ENCODE results near the gene OSMR.

Gene OSMR

DNA sequence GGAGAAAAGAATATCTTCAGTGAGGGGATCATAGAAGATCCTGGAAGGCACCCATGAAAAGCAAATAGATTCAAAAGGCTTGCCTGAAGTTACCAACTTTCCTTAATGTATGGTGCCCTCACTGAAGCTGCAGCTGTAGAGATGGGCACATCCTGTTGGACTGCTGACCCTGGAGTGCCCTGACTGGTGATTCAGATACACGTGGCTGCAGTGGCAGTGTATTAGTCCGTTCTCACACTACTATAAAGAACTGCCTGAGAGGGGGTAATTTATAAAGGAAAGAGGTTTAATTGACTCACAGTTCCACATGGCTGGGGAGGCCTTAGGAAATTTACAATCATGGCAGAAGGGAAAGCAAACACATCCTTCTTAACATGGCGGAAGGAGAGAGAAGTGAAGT lies 80.3 kb downstream of the OSMR start (continued):
- TF ChIP-seq KLF1 (tag by site-specific recombination; IDR thresholded peaks at IDR 0.05) (no peak), SP7 (tag by site-specific recombination; IDR thresholded peaks at IDR 0.05) (no peak), ZNF514 (tag by site-specific recombination; IDR thresholded peaks at IDR 0.05) (no peak), SETDB1 (IDR thresholded peaks at IDR 0.05; ENCODE audit: insufficient read length, low read length) (no peak)
- TF ChIP-seq, protein P1, sequence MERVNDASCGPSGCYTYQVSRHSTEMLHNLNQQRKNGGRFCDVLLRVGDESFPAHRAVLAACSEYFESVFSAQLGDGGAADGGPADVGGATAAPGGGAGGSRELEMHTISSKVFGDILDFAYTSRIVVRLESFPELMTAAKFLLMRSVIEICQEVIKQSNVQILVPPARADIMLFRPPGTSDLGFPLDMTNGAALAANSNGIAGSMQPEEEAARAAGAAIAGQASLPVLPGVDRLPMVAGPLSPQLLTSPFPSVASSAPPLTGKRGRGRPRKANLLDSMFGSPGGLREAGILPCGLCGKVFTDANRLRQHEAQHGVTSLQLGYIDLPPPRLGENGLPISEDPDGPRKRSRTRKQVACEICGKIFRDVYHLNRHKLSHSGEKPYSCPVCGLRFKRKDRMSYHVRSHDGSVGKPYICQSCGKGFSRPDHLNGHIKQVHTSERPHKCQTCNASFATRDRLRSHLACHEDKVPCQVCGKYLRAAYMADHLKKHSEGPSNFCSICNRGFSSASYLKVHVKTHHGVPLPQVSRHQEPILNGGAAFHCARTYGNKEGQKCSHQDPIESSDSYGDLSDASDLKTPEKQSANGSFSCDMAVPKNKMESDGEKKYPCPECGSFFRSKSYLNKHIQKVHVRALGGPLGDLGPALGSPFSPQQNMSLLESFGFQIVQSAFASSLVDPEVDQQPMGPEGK (tag by site-specific recombination; IDR thresholded peaks at IDR 0.05) = no peak
- TF ChIP-seq, protein P2, sequence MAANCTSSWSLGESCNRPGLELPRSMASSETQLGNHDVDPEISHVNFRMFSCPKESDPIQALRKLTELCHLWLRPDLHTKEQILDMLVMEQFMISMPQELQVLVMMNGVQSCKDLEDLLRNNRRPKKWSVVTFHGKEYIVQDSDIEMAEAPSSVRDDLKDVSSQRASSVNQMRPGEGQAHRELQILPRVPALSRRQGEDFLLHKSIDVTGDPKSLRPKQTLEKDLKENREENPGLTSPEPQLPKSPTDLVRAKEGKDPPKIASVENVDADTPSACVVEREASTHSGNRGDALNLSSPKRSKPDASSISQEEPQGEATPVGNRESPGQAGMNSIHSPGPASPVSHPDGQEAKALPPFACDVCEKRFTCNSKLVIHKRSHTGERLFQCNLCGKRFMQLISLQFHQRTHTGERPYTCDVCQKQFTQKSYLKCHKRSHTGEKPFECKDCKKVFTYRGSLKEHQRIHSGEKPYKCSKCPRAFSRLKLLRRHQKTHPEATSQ (tag by site-specific recombination; IDR thresholded peaks at IDR 0.05) = no peak
- TF ChIP-seq, protein P3, sequence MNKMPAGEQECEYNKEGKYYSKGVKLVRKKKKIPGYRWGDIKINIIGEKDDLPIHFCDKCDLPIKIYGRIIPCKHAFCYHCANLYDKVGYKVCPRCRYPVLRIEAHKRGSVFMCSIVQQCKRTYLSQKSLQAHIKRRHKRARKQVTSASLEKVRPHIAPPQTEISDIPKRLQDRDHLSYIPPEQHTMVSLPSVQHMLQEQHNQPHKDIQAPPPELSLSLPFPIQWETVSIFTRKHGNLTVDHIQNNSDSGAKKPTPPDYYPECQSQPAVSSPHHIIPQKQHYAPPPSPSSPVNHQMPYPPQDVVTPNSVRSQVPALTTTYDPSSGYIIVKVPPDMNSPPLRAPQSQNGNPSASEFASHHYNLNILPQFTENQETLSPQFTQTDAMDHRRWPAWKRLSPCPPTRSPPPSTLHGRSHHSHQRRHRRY (tag by site-specific recombination; IDR thresholded peaks at IDR 0.05) = no peak
- TF ChIP-seq, protein P4, sequence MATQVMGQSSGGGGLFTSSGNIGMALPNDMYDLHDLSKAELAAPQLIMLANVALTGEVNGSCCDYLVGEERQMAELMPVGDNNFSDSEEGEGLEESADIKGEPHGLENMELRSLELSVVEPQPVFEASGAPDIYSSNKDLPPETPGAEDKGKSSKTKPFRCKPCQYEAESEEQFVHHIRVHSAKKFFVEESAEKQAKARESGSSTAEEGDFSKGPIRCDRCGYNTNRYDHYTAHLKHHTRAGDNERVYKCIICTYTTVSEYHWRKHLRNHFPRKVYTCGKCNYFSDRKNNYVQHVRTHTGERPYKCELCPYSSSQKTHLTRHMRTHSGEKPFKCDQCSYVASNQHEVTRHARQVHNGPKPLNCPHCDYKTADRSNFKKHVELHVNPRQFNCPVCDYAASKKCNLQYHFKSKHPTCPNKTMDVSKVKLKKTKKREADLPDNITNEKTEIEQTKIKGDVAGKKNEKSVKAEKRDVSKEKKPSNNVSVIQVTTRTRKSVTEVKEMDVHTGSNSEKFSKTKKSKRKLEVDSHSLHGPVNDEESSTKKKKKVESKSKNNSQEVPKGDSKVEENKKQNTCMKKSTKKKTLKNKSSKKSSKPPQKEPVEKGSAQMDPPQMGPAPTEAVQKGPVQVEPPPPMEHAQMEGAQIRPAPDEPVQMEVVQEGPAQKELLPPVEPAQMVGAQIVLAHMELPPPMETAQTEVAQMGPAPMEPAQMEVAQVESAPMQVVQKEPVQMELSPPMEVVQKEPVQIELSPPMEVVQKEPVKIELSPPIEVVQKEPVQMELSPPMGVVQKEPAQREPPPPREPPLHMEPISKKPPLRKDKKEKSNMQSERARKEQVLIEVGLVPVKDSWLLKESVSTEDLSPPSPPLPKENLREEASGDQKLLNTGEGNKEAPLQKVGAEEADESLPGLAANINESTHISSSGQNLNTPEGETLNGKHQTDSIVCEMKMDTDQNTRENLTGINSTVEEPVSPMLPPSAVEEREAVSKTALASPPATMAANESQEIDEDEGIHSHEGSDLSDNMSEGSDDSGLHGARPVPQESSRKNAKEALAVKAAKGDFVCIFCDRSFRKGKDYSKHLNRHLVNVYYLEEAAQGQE (tag by site-specific recombination; IDR thresholded peaks at IDR 0.05) = no peak

DNA sequence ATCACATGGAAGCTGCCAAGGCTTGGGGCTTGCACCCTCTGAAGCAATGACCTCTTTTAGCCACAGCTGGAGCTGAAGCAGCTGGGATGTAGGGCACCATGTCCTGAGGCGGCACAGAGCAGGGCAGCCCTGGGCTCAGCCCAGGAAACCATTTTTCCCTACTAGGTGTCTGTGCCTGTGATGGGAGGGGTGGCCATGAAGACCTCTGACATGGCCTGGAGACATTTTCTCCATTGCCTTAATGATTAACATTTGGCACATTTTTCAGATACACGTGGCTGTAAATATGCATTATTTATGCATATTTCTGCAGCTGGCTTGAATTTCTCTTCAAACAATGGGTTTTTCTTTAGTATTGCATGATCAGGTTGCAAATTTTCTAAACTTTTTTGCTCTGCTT lies 81.7 kb downstream of the OSMR start:
- Histone ChIP-seq H3K27ac (ENCODE audit: extremely low read depth, low read depth, low read length) (no peak overlapping the region), H3K9me3 (ENCODE audit: control insufficient read depth, insufficient read depth, low read depth, low read length) (no peaks in the 10 kb centered on the region), H3K4me1 (ENCODE audit: control insufficient read depth, insufficient read depth, low read length) (no peaks in the 10 kb centered on the region), H3K4me3 (ENCODE audit: low read depth, low read length) (no peak overlapping the region), H3K36me3 (ENCODE audit: control insufficient read depth in 2 of 2, insufficient read depth in 1 of 2, low read length in 2 of 2) (no peaks in the 10 kb centered on the region; a peak in 1 of 3 replicates)
- ChIA-PET POLR2A (no interaction called here), CTCF (no interaction called here)
- TF ChIP-seq ZNF555 (tag by site-specific recombination; conservative IDR thresholded peaks at IDR 0.05) (no peak), ZNF114 (tag by site-specific recombination; IDR thresholded peaks at IDR 0.05) (no peak), YY2 (tag by site-specific recombination; IDR thresholded peaks at IDR 0.05) (no peak), KLF8 (tag by site-specific recombination; IDR thresholded peaks at IDR 0.05) (no peak), ZNF157 (tag by site-specific recombination; IDR thresholded peaks at IDR 0.05) (no peak), ZNF623 (tag by site-specific recombination; IDR thresholded peaks at IDR 0.05) (no peak), ZBTB1 (tag by site-specific recombination; IDR thresholded peaks at IDR 0.05) (no peak), ZNF423 (tag by site-specific recombination; IDR thresholded peaks at IDR 0.05) (no peak), ZNF701 (tag by site-specific recombination; IDR thresholded peaks at IDR 0.05) (no peak), ZNF302 (tag by site-specific recombination; IDR thresholded peaks at IDR 0.05; ENCODE audit: low read depth) (no peak)

Measured in HEK293 (cell line).